ENCODE measurements around the gene CAPN9. TPM values are rescaled to one million over a fixed set of nuclear protein-coding genes. Genes with fewer than 3 reads are reported as not detected.

Gene CAPN9
- total and polyA plus RNA-seq, 9 of the 15 experiments (the other 6 are each of a cell fraction or from before 2014, with no cell fraction given) = not detected

GRCh38 chr1:230797942-230798365 lies 50.8 kb downstream of the CAPN9 start (continued):
- TF ChIP-seq, protein P1, sequence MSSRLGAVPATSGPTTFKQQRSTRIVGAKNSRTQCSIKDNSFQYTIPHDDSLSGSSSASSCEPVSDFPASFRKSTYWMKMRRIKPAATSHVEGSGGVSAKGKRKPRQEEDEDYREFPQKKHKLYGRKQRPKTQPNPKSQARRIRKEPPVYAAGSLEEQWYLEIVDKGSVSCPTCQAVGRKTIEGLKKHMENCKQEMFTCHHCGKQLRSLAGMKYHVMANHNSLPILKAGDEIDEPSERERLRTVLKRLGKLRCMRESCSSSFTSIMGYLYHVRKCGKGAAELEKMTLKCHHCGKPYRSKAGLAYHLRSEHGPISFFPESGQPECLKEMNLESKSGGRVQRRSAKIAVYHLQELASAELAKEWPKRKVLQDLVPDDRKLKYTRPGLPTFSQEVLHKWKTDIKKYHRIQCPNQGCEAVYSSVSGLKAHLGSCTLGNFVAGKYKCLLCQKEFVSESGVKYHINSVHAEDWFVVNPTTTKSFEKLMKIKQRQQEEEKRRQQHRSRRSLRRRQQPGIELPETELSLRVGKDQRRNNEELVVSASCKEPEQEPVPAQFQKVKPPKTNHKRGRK (tag; IDR thresholded peaks at IDR 0.05) = no peak
- TF ChIP-seq, protein P2, sequence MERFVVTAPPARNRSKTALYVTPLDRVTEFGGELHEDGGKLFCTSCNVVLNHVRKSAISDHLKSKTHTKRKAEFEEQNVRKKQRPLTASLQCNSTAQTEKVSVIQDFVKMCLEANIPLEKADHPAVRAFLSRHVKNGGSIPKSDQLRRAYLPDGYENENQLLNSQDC (CRISPR knock-in tag; IDR thresholded peaks at IDR 0.05) = no peak
- TF ChIP-seq HDAC3 (IDR thresholded peaks at IDR 0.05; ENCODE audit: borderline replicate concordance, partially characterized antibody) = no peak
- TF ChIP-seq, protein P3, sequence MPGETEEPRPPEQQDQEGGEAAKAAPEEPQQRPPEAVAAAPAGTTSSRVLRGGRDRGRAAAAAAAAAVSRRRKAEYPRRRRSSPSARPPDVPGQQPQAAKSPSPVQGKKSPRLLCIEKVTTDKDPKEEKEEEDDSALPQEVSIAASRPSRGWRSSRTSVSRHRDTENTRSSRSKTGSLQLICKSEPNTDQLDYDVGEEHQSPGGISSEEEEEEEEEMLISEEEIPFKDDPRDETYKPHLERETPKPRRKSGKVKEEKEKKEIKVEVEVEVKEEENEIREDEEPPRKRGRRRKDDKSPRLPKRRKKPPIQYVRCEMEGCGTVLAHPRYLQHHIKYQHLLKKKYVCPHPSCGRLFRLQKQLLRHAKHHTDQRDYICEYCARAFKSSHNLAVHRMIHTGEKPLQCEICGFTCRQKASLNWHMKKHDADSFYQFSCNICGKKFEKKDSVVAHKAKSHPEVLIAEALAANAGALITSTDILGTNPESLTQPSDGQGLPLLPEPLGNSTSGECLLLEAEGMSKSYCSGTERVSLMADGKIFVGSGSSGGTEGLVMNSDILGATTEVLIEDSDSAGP (CRISPR knock-in tag; IDR thresholded peaks at IDR 0.05) = no peak
- no peak for TF ChIP-seq CBFA2T2 (conservative IDR thresholded peaks at IDR 0.05)
- TF ChIP-seq ATF1 (CRISPR knock-in tag; IDR thresholded peaks at IDR 0.05) = no peak
- TF ChIP-seq ATF1 (tag; IDR thresholded peaks at IDR 0.05) = no peak
- TF ChIP-seq HOXB6 (CRISPR knock-in tag; IDR thresholded peaks at IDR 0.05; ENCODE audit: borderline replicate concordance) = no peak
- no peak for TF ChIP-seq ZNF121 (CRISPR knock-in tag; conservative IDR thresholded peaks at IDR 0.05)
- TF ChIP-seq ESRRA (IDR thresholded peaks at IDR 0.05; ENCODE audit: borderline replicate concordance, low read depth) = peak; percentile 92
- TF ChIP-seq KAT8 (IDR thresholded peaks at IDR 0.05; ENCODE audit: low read depth) = no peak
